Activated naive CD8-positive, alpha-beta T cell treated with anti-CD3 and anti-CD28 coated beads, Interleukin-2, amount 10 ng/mL, durations not matched to agents 7 days and 5 days (primary cell): ENCODE data around the gene MYL12A. TPM values are rescaled to one million over a fixed set of nuclear protein-coding genes. Genes with fewer than 3 reads are reported as not detected.
"Not testable (repeated sequence)": the region's sequence is repeated elsewhere in the genome, so short reads cannot be mapped to it uniquely, and the experiment has no call there.

Experiments
- ATAC-seq: fragments of 150-1000 bp; cut with Tn5 transposase; one replicate; pipeline ENCODE4 v1.10.0; 2021; ENCODE audit warnings: low read depth, moderate library complexity
- POLR2A ChIA-PET: fragments of 350-600 bp; sonication (Branson Sonifier 250); formaldehyde crosslinking; loops from one replicate; lab custom pipeline; 2021; ENCODE audit warnings: antibody characterized with exemption; lab: Charles Lee
- DNase-seq: peaks from one replicate; pipeline ENCODE4 v3.0.0; 2021
- H3K27ac Mint-ChIP-seq: one replicate; pipeline ENCODE4 v1.8.0; 2022; ENCODE audit warnings: mild to moderate bottlenecking, mixed read lengths
- H3K27me3 Mint-ChIP-seq: one replicate; pipeline ENCODE4 v1.8.0; 2022; ENCODE audit warnings: mild to moderate bottlenecking, moderate library complexity, mixed read lengths
- H3K36me3 Mint-ChIP-seq: one replicate; pipeline ENCODE4 v1.8.0; 2021; ENCODE audit warnings: mild to moderate bottlenecking, mixed read lengths
- H3K4me1 Mint-ChIP-seq: one replicate; pipeline ENCODE4 v1.8.0; 2021; ENCODE audit warnings: mixed read lengths
- H3K4me3 Mint-ChIP-seq: one replicate; pipeline ENCODE4 v1.8.0; 2022; ENCODE audit warnings: mild to moderate bottlenecking, moderate library complexity, mixed read lengths
- H3K9me3 Mint-ChIP-seq: one replicate; pipeline ENCODE4 v1.8.0; 2021; ENCODE audit warnings: mixed read lengths
- total RNA-seq, 2 experiments: library from RNA; stranded (reverse); gene quantifications; one replicate each; pipeline ENCODE4 v1.2.3, GENCODE V29; 2021

MYL12A gene
- total RNA-seq, 2 experiments from 2014 or later: 843 to 864 TPM

DNA sequence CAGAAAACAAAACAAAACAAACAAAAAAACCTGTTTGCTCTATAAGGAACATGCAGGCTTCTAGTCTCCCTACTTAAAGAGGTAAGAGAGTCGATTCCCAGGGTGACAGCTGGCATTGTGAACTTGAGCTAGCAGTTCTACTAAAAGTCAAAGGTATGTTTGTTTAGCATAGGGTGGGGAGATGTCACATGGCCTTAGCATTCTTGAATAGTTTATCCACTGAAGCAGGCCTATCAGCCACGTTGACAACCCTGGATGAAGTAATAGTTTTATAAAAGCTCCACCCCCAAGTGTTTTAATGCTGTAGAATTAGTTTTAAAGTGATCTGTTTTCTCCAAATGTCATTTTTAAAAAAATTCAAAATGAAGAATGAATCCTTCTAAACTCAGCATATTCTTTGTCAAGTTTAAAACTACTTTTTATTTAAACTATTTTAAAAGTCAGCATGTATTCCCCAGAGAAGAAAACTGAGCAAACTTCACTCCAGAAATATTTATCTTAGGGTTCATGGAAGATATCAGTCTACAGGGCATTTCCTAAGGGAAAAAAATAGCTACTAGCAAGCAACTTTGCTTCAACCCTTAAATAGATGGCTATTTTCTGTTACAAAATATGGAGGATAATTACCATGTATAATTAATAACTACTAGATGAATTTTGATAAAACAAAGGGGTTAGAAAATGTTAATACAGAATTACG lies 29.5 kb upstream of the MYL12A start:
- Mint-ChIP-seq H3K27me3 (peaks cover 3% of the 10 kb centered on the region), H3K4me1 (peaks cover 5% of the 10 kb centered on the region), H3K27ac (no peak overlapping the region), H3K36me3 (no peaks in the 10 kb centered on the region), H3K9me3 (no peaks in the 10 kb centered on the region), H3K4me3 (no peak overlapping the region)
- POLR2A ChIA-PET: no interaction called here
- DNase-seq: no peak
- ATAC-seq: no peak

DNA sequence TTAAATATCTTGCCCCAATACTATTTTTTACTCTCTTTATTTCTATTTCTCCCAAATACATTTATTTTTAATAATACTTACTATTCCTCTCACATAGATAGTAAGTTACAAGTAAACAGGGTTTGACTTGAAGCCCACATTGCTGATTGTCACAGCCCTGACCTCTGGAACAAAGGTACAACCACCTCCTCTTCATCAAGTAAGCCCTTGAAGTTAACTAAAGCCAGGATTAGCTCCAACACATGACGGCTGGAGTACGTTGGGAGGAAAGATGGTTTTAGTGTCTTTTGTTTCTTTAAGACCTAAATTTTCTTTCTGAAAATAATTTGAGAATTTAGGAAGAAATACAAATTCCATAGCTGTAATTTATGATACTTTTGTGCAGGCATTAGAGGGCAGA lies 28.8 kb upstream of the MYL12A start:
- Mint-ChIP-seq H3K27ac (no peak overlapping the region), H3K9me3 (no peaks in the 10 kb centered on the region), H3K27me3 (peaks cover 3% of the 10 kb centered on the region), H3K4me1 (no peaks in the 10 kb centered on the region), H3K4me3 (no peak overlapping the region), H3K36me3 (no peaks in the 10 kb centered on the region)
- DNase-seq: no peak
- POLR2A ChIA-PET: no interaction called here
- ATAC-seq: no peak

DNA sequence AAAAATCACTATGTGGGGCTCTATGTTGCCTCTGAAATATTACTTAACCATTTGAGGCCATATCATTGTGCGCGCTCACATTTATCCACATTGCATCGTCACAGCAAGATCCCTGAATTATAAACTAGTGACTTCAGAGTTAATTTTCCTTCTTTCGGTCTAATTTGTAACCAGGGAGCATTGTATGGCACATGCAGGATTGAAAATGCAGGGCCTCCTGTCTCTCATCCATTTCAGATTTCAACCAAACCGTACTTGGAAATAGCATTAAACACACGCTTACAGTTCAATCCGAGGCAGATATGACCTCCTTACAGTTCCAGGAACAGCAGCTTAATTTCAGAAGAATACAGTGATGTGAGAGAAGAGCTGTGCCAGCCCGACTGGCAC lies 28.4 kb upstream of the MYL12A start:
- no peak for ATAC-seq
- DNase-seq: no peak
- H3K4me3 Mint-ChIP-seq: no peak overlapping the region
- H3K27ac Mint-ChIP-seq: no peak overlapping the region
- peaks cover 3% of the 10 kb centered on the region for H3K27me3 Mint-ChIP-seq
- POLR2A ChIA-PET: no interaction called here
- no peaks in the 10 kb centered on the region for H3K36me3 Mint-ChIP-seq
- no peaks in the 10 kb centered on the region for H3K9me3 Mint-ChIP-seq
- no peaks in the 10 kb centered on the region for H3K4me1 Mint-ChIP-seq

DNA sequence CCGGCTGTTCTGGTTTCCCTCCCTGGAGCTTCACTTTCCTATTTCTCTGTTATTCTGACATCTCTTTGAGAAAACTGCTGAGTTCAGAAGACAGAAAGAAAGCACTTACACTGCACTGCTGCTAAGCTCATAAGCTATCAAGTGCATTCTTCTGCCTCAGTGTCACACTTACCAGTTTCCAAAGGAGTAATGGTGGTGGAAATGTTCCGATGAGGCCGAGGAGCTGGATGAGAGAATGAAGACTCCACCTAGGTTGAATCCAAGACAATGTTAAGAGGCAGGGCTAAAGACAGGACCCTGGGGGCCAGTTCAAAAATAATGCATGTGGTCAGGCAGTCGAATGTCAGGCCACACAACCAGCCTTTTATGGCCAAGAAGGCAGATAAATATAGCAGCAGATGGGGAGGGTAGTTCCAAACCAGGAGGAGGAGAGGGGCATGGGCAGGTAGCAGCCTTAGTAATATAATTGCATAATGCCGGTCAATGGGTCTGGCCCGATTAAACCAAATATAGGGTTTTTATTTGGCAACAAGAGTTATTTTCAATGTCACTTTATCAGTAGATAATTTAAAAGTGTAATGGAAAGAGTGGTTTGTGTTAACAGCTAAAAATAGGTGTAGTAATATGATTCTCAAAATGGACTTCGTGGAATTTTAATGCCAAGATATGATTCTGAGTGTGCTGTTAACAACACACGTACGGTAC lies 27.8 kb upstream of the MYL12A start, which contains the start of gene MYOM1:
TSS of gene MYOM1 (minus strand) at position 338 of the 705 bp plus-strand sequence. CDS start 4,745 bp downstream, outside the sequence.
- no peaks in the 10 kb centered on the region for H3K4me1 Mint-ChIP-seq
- H3K36me3 Mint-ChIP-seq: no peaks in the 10 kb centered on the region
- H3K4me3 Mint-ChIP-seq: no peak within 1 kb of the TSS
- no peaks in the 10 kb centered on the region for H3K9me3 Mint-ChIP-seq
- POLR2A ChIA-PET: no interaction called here
- ATAC-seq (no peak), DNase-seq (no peak)
- H3K27me3 Mint-ChIP-seq: peaks cover 3% of the 10 kb centered on the region
- H3K27ac Mint-ChIP-seq: no peak within 1 kb of the TSS

DNA sequence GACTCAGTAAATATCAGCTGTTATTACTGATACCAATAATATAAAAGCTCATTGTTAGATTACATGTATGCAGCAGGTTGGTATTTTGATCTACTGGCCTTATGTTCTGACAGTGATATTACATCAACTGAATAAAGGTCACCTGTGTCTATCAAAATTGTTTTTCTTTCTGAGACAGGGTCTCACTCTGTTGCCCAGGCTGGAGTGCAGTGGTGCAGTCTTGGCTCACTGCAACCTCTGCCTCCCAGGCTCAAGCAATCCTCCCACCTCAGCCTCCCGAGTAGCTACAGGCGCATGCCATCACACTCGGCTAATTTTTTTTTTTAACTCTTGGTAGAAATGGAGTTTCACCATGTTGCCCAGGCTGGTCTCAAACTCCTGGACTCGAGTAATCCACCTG lies 26.7 kb upstream of the MYL12A start:
- H3K4me1 Mint-ChIP-seq, H3K27me3 Mint-ChIP-seq, ATAC-seq: not testable (repeated sequence)

DNA sequence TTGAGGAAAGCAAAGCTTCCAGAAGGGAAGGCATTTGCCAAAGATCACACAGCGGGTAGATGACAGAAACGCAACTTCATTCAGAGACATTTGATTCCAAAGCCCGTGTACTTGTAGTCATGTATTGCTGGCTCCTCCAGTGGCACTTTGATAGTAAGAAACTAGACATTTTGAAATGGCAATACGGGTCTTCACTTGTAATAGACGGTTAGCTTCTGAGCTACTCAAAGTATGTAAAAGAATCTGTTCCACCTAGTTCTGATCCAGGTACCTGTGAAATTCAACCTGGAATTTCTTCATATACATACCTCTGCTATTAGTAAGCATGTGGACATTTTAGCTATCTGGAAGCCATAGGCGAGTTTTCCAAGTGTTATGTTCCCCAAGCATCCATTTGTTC lies 26.1 kb upstream of the MYL12A start:
- POLR2A ChIA-PET: no interaction called here
- no peak for ATAC-seq
- no peaks in the 10 kb centered on the region for H3K4me1 Mint-ChIP-seq
- no peak for DNase-seq
- H3K27me3 Mint-ChIP-seq: peaks cover 5% of the 10 kb centered on the region
- H3K9me3 Mint-ChIP-seq: no peaks in the 10 kb centered on the region
- H3K4me3 Mint-ChIP-seq: no peak overlapping the region
- no peaks in the 10 kb centered on the region for H3K36me3 Mint-ChIP-seq
- H3K27ac Mint-ChIP-seq: no peak overlapping the region

More for the DNA sequence above, 26.7 kb upstream of the MYL12A start:
- H3K4me3 Mint-ChIP-seq, H3K36me3 Mint-ChIP-seq, H3K27ac Mint-ChIP-seq, POLR2A ChIA-PET, H3K9me3 Mint-ChIP-seq, DNase-seq: not testable (repeated sequence)

DNA sequence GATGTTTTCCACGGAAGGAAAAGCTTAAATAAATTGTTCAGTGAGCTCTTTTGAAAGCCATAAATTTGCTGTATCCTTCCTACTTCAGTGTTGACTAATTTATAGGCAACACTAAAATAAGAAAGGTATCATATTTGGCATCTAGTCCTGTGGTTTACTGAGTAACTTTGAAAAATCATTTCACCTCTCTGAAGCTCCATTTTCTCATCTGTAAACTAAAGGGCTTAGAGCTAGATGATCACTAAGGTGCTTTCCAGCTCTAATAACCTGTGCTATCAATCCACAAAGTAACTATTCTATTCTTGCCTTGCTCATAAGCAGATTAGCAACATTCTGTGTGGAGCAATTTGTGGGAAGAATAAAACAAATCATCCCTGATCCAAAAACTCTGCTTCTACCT lies 24.2 kb upstream of the MYL12A start:
- Mint-ChIP-seq H3K4me3 (no peak overlapping the region), H3K27ac (no peak overlapping the region), H3K9me3 (no peaks in the 10 kb centered on the region), H3K36me3 (no peaks in the 10 kb centered on the region), H3K27me3 (peaks cover 2% of the 10 kb centered on the region), H3K4me1 (no peaks in the 10 kb centered on the region)
- ATAC-seq (no peak), DNase-seq (no peak)
- POLR2A ChIA-PET: no interaction called here

DNA sequence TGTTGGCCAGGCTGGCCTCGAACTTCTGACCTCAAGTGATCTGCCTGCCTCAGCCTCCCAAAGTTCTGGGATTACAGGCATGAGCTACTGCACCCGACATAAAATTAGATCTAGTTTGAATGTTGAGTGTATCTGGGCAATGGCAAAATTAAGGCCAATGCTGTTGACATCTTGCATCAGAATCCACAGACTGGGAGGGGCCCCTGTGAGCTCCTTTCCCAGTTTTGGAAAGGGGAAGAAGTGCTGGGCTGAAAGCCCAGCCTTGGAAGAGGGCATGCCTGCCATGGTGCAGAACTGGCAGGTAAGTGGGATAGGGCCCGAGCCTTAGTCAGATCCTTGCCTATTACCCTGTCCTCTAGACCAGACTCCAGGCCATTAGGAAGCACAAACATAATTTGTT lies 23.4 kb upstream of the MYL12A start:
- POLR2A ChIA-PET: no interaction called here
- Mint-ChIP-seq H3K4me1 (no peaks in the 10 kb centered on the region), H3K27me3 (peaks cover 2% of the 10 kb centered on the region), H3K4me3 (no peak overlapping the region), H3K9me3 (no peaks in the 10 kb centered on the region), H3K36me3 (no peaks in the 10 kb centered on the region), H3K27ac (no peak overlapping the region)
- DNase-seq (no peak), ATAC-seq (no peak)

DNA sequence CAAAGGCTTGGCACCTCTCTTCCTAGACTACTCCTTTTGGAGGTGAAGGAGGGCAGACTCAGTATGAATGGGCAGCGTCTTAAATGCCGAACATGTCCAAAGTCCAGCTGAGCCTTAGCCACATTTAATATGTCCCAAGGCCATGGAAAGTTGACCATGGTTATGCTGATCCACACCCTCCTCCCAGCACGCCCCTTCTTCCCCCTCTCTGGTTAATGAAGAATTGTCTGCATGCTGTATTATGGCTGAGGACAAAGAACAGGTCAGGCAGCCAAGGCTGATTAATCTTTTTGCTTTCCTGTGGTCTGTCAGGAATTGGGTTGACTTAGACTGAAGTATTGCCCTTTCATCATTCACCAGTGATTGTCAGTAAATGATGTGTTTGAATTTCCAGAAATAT lies 22.0 kb upstream of the MYL12A start:
- POLR2A ChIA-PET: no interaction called here
- Mint-ChIP-seq H3K27me3 (peaks cover 2% of the 10 kb centered on the region), H3K9me3 (no peaks in the 10 kb centered on the region), H3K36me3 (no peaks in the 10 kb centered on the region), H3K27ac (no peak overlapping the region), H3K4me1 (no peaks in the 10 kb centered on the region), H3K4me3 (no peak overlapping the region)
- ATAC-seq (no peak), DNase-seq (no peak)

DNA sequence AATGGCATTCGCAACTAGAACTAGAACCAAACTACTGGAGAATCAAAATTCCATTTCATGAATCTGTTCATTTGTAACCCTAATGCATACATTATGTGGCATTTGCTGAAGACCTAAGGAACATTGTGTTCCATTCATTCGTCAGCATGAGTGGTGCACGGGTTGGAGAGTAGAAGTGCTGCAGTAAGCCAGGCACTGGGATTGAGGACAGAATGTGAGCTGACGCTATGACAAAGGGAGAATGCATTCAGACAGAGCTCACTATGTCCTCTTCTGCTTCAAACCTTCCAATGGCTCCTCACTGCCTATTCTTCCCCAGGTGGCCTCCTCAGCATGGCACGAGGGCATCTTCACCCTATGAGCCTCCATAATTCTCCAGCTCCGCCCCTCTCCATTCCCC lies 21.6 kb upstream of the MYL12A start:
- POLR2A ChIA-PET: no interaction called here
- Mint-ChIP-seq H3K4me1 (peaks cover 2% of the 10 kb centered on the region), H3K27me3 (peaks cover 4% of the 10 kb centered on the region), H3K4me3 (no peak overlapping the region), H3K27ac (no peak overlapping the region), H3K36me3 (no peaks in the 10 kb centered on the region), H3K9me3 (no peaks in the 10 kb centered on the region)
- ATAC-seq: no peak
- no peak for DNase-seq

DNA sequence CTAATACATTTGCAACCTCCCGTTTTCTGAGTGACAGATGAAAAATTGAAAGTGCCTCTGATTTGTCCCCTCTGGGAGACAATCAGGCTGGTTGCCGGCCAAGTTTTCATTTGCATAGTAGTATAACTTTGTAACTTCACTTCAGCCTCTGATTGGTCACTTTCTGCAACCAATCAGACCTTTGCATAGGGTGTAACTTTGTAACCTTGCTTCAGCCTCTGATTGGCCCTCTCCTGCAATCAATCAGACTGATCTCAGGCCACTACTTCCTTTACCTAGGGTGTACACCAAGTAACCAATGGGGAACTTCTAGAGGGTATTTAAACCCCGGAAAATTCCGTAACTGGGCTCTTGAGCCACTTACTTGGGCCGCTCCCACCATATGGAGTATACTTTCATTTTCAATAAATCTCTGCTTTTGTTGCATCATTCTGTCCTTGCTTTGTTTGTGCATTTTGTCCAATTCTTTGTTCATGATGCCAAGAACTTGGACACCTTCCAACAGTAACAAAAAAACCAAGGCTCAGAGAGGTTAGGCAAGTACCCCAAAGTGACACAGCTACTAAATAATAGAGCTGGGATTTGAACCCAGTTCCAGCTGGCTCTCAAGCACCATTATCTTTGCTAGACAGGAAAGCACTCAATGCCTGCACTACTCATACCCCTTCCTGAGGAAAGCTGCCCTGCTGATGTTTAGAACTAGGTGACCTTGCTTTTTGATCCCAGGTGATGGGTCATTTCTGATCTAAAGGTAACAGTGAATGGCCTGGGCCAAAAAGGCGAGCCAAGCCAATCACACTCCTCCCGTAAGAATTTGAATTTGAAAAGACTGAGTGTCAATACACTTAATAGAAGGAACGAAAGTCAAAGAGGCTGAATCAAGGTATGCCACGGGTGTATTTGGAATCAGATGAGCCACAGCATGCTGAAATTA lies 16.9 kb upstream of the MYL12A start:
- Mint-ChIP-seq H3K4me1 (peaks cover 3% of the 10 kb centered on the region), H3K27me3 (peaks cover 1% of the 10 kb centered on the region), H3K4me3 (no peak overlapping the region), H3K36me3 (peaks cover 2% of the 10 kb centered on the region), H3K27ac (no peak overlapping the region), H3K9me3 (no peaks in the 10 kb centered on the region)
- POLR2A ChIA-PET: no interaction called here
- no peak for DNase-seq
- ATAC-seq: no peak

DNA sequence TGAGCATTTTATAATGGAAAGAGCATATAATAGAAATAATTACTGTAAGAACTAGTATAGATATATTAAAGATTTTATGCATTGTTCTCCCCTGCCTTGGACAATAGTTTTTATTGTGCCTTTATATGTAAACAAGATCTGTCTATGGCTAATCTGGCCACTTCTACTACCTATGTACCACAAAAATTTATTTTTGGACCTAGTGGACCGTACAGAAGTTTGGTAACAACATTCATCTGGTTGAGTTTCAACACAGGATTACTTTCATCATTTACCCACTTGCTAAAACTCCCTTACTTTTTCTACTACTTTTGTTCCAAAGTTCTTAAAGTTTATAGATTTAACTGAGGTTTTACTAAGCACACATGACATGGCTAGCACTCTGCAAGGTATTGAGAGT lies 14.6 kb upstream of the MYL12A start:
- Mint-ChIP-seq H3K27ac (no peak overlapping the region), H3K4me1 (peaks cover 3% of the 10 kb centered on the region), H3K9me3 (no peaks in the 10 kb centered on the region), H3K4me3 (no peak overlapping the region), H3K36me3 (peaks cover 2% of the 10 kb centered on the region), H3K27me3 (peaks cover 1% of the 10 kb centered on the region)
- ATAC-seq: no peak
- POLR2A ChIA-PET: no interaction called here
- DNase-seq: no peak

DNA sequence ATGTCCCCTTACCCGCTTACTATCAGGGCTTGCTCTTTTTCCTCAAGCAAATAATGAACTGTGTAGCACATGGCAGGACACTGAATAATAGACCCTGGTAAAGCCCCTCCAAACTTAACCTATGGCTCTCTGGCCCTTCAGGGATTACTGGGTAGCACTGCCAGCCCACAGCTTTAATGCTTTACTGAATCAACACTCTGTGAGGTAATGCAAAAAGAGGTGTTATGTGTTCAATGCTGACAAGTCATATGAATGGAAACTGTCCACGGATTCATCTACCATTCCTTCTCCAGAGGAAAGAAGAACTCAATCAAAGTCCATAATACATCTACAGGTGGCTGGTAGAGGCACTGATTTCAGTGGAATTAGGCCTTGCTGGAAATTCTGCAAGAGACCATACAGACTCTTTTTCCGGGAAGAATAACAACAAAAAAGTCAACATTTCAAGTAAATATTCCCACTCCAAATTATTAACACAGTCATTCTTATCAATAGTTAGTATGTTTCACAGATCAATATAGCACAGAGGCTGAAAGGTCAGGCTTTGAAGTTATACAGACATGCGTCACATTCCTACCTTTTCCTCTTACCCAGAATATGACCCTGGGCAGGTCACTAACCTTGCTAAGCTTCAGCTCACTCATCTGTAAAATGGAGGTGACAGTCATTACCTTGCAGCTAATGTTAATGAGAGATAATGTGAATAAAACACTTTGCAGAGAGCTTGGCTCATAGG lies 14.0 kb upstream of the MYL12A start:
- Mint-ChIP-seq H3K4me3 (no peak overlapping the region), H3K4me1 (peaks cover 3% of the 10 kb centered on the region), H3K36me3 (peaks cover 2% of the 10 kb centered on the region), H3K27ac (no peak overlapping the region), H3K9me3 (no peaks in the 10 kb centered on the region), H3K27me3 (peaks cover 1% of the 10 kb centered on the region)
- ATAC-seq: no peak
- DNase-seq: no peak
- POLR2A ChIA-PET: interaction anchor here (1.1 kb wide), 1 partner anchor 12 kb away, joined by 3 read pairs; no protein-coding TSS in a partner anchor
